Head of caudate nucleus (tissue), 42 donors: ENCODE measurements around the gene CGN.

Source experiments
- DNase-seq, 42 donors: peaks; one replicate each; pipeline versions ENCODE4 v3.0.0 to v3.0.0-alpha.2; 2020 to 2021; ENCODE audit warnings: mixed read lengths in 7 of 42
- intact Hi-C: fragments of 100-400 bp; cut with DNase I; formaldehyde crosslinking; loops from one replicate; pipeline ENCODE4 v1.15.0; 2022

CGN gene

GRCh38 chr1:151499365-151499764 lies 11.8 kb upstream of the CGN start:
- DNase-seq, result no peak
- intact Hi-C loops, result no loop called here

- DNase-seq, result no peak
- intact Hi-C loops, result no loop called here
Measured at GRCh38 chr1:151499930-151500329, 11.3 kb upstream of the CGN start.

- no peak for DNase-seq
- intact Hi-C loops, result no loop called here
Measured at GRCh38 chr1:151501474-151501873, 9.7 kb upstream of the CGN start.

GRCh38 chr1:151502035-151502700 lies 9.0 kb upstream of the CGN start:
- DNase-seq, result no peak

GRCh38 chr1:151502859-151503780 lies 8.1 kb upstream of the CGN start:
- intact Hi-C loops, result no loop called here
- DNase-seq, result no peak

More at GRCh38 chr1:151502035-151502700, 9.0 kb upstream of the CGN start:
- intact Hi-C loops, result no loop called here

GRCh38 chr1:151504252-151504651 lies 6.9 kb upstream of the CGN start:
- intact Hi-C loops, result no loop called here

GRCh38 chr1:151504759-151505158 lies 6.4 kb upstream of the CGN start:
- intact Hi-C loops, result loop anchor here (5.0 kb wide), 1 partner anchor 42 kb away; no protein-coding TSS in a partner anchor
- DNase-seq, result no peak

More at GRCh38 chr1:151504252-151504651, 6.9 kb upstream of the CGN start:
- no peak for DNase-seq

GRCh38 chr1:151508833-151509232 lies 2.4 kb upstream of the CGN start:
- intact Hi-C loops, result loop anchor here (5.0 kb wide), 1 partner anchor 47 kb away; no protein-coding TSS in a partner anchor
- peak in 32 of 42 donors; percentile 21 to 80 (median 48) for DNase-seq

- intact Hi-C loops, result loop anchor here (5.0 kb wide), 1 partner anchor 47 kb away; no protein-coding TSS in a partner anchor
- no peak for DNase-seq
Measured at GRCh38 chr1:151509350-151510019, 1.7 kb upstream of the CGN start.

- no peak for DNase-seq
- intact Hi-C loops, result no loop called here
Measured at GRCh38 chr1:151510020-151510405, 1.2 kb upstream of the CGN start.

- intact Hi-C loops, result no loop called here
- no peak for DNase-seq
Measured at GRCh38 chr1:151510614-151510956, 602 bp upstream of the CGN start.

GRCh38 chr1:151511636-151512215 lies 539 bp downstream of the CGN start:
- intact Hi-C loops, result loop anchor here (1.0 kb wide), 1 partner anchor 38 kb away; no protein-coding TSS in a partner anchor
- peak in 40 of 42 donors; percentile 7 to 72 (median 43) for DNase-seq

GRCh38 chr1:151512326-151512725 lies 1.1 kb downstream of the CGN start:
- intact Hi-C loops, result no loop called here
- peak in 1 of 42 donors; percentile 48 for DNase-seq

GRCh38 chr1:151512801-151513625 lies 1.8 kb downstream of the CGN start:
- peak in 2 of 42 donors; percentile 27 to 35 for DNase-seq
- intact Hi-C loops, result no loop called here

GRCh38 chr1:151513626-151514121 lies 2.5 kb downstream of the CGN start:
- DNase-seq, result no peak
- intact Hi-C loops, result no loop called here

- intact Hi-C loops, result no loop called here
- DNase-seq, result no peak
Measured at GRCh38 chr1:151514366-151514765, 3.2 kb downstream of the CGN start.

GRCh38 chr1:151515265-151515664 lies 4.1 kb downstream of the CGN start:
- no peak for DNase-seq
- intact Hi-C loops, result no loop called here

- intact Hi-C loops, result no loop called here
- DNase-seq, result no peak
Measured at GRCh38 chr1:151516031-151516511, 4.9 kb downstream of the CGN start.
